Measurements from ENCODE around the gene RHCE.

GRCh38 chr1:25467616-25468015 is 47.0 kb upstream of the RHCE start:
- TF ChIP-seq CTCF (IDR thresholded peaks at IDR 0.05) (no peak), REST (IDR thresholded peaks at IDR 0.05; ENCODE audit: insufficient read depth in 1 of 2, low read depth in 2 of 2, low read length in 1 of 2) (no peak), POLR2AphosphoS5 (IDR thresholded peaks at IDR 0.05; ENCODE audit: low read depth, low read length) (no peak), SIN3A (IDR thresholded peaks at IDR 0.05; ENCODE audit: borderline replicate concordance, insufficient read depth, low read depth, low read length) (no peak), TCF7L2 (IDR thresholded peaks at IDR 0.05; ENCODE audit: low read depth, low read length) (no peak)

Measured in Panc1 (cell line).